HG03039 (cell line): ENCODE measurements around the gene GJA8.
"Not testable (repeated sequence)": the region's sequence is repeated elsewhere in the genome, so short reads cannot be mapped to it uniquely, and the experiment has no call there.

Source experiments
- ATAC-seq: cut with Tn5 transposase; IDR thresholded peaks from one replicate; pipeline ENCODE4 v1.9.1; 2021; ENCODE audit warnings: mild to moderate bottlenecking, moderate library complexity; ENCODE audit not compliant: unreplicated experiment

The GJA8 gene

GRCh38 chr1:147927215-147927614 is 24.6 kb downstream of the GJA8 start:
- ATAC-seq: not testable (repeated sequence)

GRCh38 chr1:147927689-147928088 is 25.1 kb downstream of the GJA8 start:
- ATAC-seq: not testable (repeated sequence)

GRCh38 chr1:147928236-147929132 is 25.9 kb downstream of the GJA8 start, which contains the start of gene GPR89B:
Gene GPR89B (plus strand): TSS chr1:147928420. CDS start chr1:147928537, 117 bp downstream.
- peak; percentile 93 for ATAC-seq

GRCh38 chr1:147931137-147931536 is 28.5 kb downstream of the GJA8 start:
- not testable (repeated sequence) for ATAC-seq

- not testable (repeated sequence) for ATAC-seq
These were observed 32.7 kb downstream of the GJA8 start for GRCh38 chr1:147935296-147935695.

GRCh38 chr1:147940456-147940855 is 37.9 kb downstream of the GJA8 start:
- ATAC-seq: not testable (repeated sequence)

- ATAC-seq: not testable (repeated sequence)
These were observed 40.0 kb downstream of the GJA8 start for GRCh38 chr1:147942563-147942962.

GRCh38 chr1:147949517-147949916 is 46.9 kb downstream of the GJA8 start:
- not testable (repeated sequence) for ATAC-seq
